Neural cell (in vitro differentiated cells): ENCODE data around the gene CD300A. TPM values are rescaled to one million over a fixed set of nuclear protein-coding genes. Genes with fewer than 3 reads are reported as not detected.
A peak's percentile ranks its signal among the peaks of the same experiment; 100 is the strongest.

Source experiments
- H2AFZ ChIP-seq: fragments of 200-600, 300-800 bp; sonication (generic), shearing (Covaris generic); 2 replicates; pipeline ENCODE4 v1.6.0; 2014; ENCODE audit warnings: low read depth, mild to moderate bottlenecking, antibody characterized with exemption, low read length, moderate library complexity
- H3F3A ChIP-seq: fragments of 200-600 bp; shearing (Covaris generic); 2 replicates; pipeline ENCODE4 v1.6.1; 2016; ENCODE audit warnings: mild to moderate bottlenecking, moderate library complexity, mixed read lengths, antibody characterized with exemption, low read length; ENCODE audit not compliant: insufficient read depth, poor library complexity, severe bottlenecking
- H3K27ac ChIP-seq: fragments of 200-600, 300-800 bp; sonication (generic), shearing (Covaris generic); 2 replicates; pipeline ENCODE4 v1.5.1; 2014; ENCODE audit warnings: mild to moderate bottlenecking, low read length, moderate library complexity
- H3K27me3 ChIP-seq: fragments of 300-800, 200-600 bp; sonication (generic), shearing (Covaris generic); 2 replicates; pipeline ENCODE4 v1.6.0; 2014; ENCODE audit warnings: mild to moderate bottlenecking, low read depth, low read length, moderate library complexity; ENCODE audit not compliant: insufficient read depth
- H3K36me3 ChIP-seq: fragments of 300-800, 200-600 bp; sonication (generic), shearing (Covaris generic); 2 replicates; pipeline ENCODE4 v1.5.1; 2014; ENCODE audit warnings: mild to moderate bottlenecking, antibody characterized with exemption, low read length, moderate library complexity; ENCODE audit not compliant: insufficient read depth
- H3K4me2 ChIP-seq: fragments of 300-800, 200-600 bp; sonication (generic), shearing (Covaris generic); 2 replicates; pipeline ENCODE4 v1.6.0; 2014; ENCODE audit warnings: mild to moderate bottlenecking, low read length
- H3K4me3 ChIP-seq: fragments of 300-800, 200-600 bp; sonication (generic), shearing (Covaris generic); 2 replicates; pipeline ENCODE4 v1.5.1; 2014; ENCODE audit warnings: mild to moderate bottlenecking, low read length, moderate library complexity
- H3K79me2 ChIP-seq: fragments of 200-600 bp; shearing (Covaris generic); replicated peaks from 2 replicates; pipeline ENCODE4 v1.6.0; 2014; ENCODE audit warnings: mild to moderate bottlenecking, low read length, moderate library complexity; ENCODE audit not compliant: insufficient read depth
- H3K9ac ChIP-seq: fragments of 300-800, 200-600 bp; sonication (generic), shearing (Covaris generic); 2 replicates; pipeline ENCODE4 v1.6.1; 2016; ENCODE audit warnings: mild to moderate bottlenecking, low read length, mixed read lengths
- H3K9me2 ChIP-seq: fragments of 200-600 bp; shearing (Covaris generic); 2 replicates; pipeline ENCODE4 v1.6.1; 2016; ENCODE audit warnings: mild to moderate bottlenecking, low read length, mixed read lengths; ENCODE audit not compliant: insufficient read depth
- H3K9me3 ChIP-seq: fragments of 200-600, 300-800 bp; sonication (generic), shearing (Covaris generic); 2 replicates; pipeline ENCODE4 v1.6.1; 2016; ENCODE audit warnings: mild to moderate bottlenecking, mixed run types, low read length, moderate library complexity, mixed read lengths
- H4K20me1 ChIP-seq: fragments of 200-600 bp; shearing (Covaris generic); 2 replicates; pipeline ENCODE4 v1.6.1; 2016; ENCODE audit warnings: mild to moderate bottlenecking, mixed run types; ENCODE audit not compliant: insufficient read depth
- CTCF ChIP-seq: fragments of 450-650 bp; IDR thresholded peaks from 2 replicates; pipeline ENCODE4 v1.5.1; 2014; ENCODE audit warnings: antibody characterized with exemption, mild to moderate bottlenecking, moderate library complexity; ENCODE audit not compliant: poor library complexity, severe bottlenecking
- EP300 ChIP-seq: fragments of 450-650 bp; conservative IDR thresholded peaks from 2 replicates; pipeline ENCODE4 v1.6.1; 2014; ENCODE audit warnings: antibody characterized with exemption, mild to moderate bottlenecking, moderate library complexity; ENCODE audit not compliant: poor library complexity, severe bottlenecking
- EZH2 ChIP-seq: fragments of 200-600, 300-800 bp; shearing (Covaris generic), sonication (generic); IDR thresholded peaks from 2 replicates; pipeline ENCODE4 v1.6.1; 2014; ENCODE audit warnings: antibody characterized with exemption, low read length, borderline replicate concordance, mild to moderate bottlenecking; ENCODE audit not compliant: insufficient read depth, poor library complexity, severe bottlenecking
- MXI1 ChIP-seq: fragments of 450-650 bp; conservative IDR thresholded peaks from 2 replicates; pipeline ENCODE4 v1.6.1; 2014; ENCODE audit warnings: antibody characterized with exemption, mild to moderate bottlenecking; ENCODE audit not compliant: poor library complexity, severe bottlenecking
- POLR2AphosphoS5 ChIP-seq: IDR thresholded peaks from 2 replicates; pipeline ENCODE4 v1.6.1; 2012
- RAD21 ChIP-seq: fragments of 450-650 bp; conservative IDR thresholded peaks from 2 replicates; pipeline ENCODE4 v1.6.1; 2014; ENCODE audit warnings: antibody characterized with exemption, mild to moderate bottlenecking, moderate library complexity
- SMC3 ChIP-seq: fragments of 450-650 bp; conservative IDR thresholded peaks from 2 replicates; pipeline ENCODE4 v1.6.1; 2014; ENCODE audit warnings: antibody characterized with exemption, mild to moderate bottlenecking, moderate library complexity; ENCODE audit not compliant: poor library complexity
- TAF1 ChIP-seq: IDR thresholded peaks from 2 replicates; pipeline ENCODE4 v1.6.1; 2012; ENCODE audit warnings: low read depth
- polyA plus RNA-seq: library from polyadenylated mRNA; depleted of rRNA; stranded (reverse); fragments of >200 nt; gene quantifications from 2 replicates; pipeline ENCODE4 v1.2.3, GENCODE V29; 2014
- TF ChIP-seq, protein P1 (sequence below): IDR thresholded peaks from 2 replicates; pipeline ENCODE4 v1.6.1; 2012; ENCODE audit warnings: borderline replicate concordance

CD300A gene
- polyA plus RNA-seq, 1 donor from 2014 or later, result 0.35 TPM

DNA sequence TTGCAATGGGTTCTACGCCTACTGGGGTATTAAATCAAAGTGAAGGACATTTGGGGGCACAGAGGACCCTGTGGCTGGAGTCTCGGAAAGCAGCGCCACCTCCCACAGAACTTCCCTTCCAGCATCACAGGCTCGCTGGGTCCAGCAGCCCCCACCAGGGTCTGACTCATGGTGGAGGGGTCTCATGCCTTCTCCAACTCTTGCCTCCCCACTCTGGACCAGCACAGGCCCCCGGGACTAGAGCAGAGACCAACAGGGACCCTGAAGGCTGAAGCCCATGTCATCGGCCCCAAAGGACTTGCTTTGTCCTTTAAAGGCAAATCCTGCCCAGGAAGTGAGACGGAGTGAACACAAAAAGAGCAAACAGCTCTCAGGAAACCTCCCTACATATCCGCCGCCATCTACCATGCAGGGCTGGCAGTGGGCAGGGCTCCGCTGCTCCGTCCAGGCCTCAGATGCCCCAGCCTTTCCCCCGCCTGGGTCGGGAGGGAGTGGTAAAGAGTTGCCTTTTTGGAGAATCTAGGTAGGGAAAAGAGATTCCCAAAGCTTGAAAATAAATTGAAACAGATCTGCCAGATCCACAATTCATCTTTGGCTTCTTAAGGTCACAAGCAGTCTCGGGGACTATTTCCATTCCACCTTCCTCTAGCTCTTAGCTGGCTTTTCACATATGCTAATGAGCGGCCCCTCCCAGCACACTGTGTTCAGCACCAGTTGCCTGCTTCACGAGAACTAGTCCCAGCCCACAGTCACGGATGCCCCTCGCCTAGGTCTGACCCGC, 36.6 kb upstream of the CD300A start:
- Histone ChIP-seq H3K79me2 (no peaks in the 10 kb centered on the region), H3F3A (no peaks in the 10 kb centered on the region), H3K4me2 (no peak overlapping the region), H3K36me3 (no peaks in the 10 kb centered on the region), H3K27ac (no peak overlapping the region), H2AFZ (no peak overlapping the region), H3K4me3 (no peak overlapping the region), H3K27me3 (peaks cover 43% of the 10 kb centered on the region), H3K9me3 (no peaks in the 10 kb centered on the region), H4K20me1 (no peaks in the 10 kb centered on the region), H3K9ac (no peak overlapping the region), H3K9me2 (no peaks in the 10 kb centered on the region)
- TF ChIP-seq EZH2, result no peak
- no peak for TF ChIP-seq MXI1
- TF ChIP-seq POLR2AphosphoS5, result no peak
- TF ChIP-seq EP300, result no peak
- no peak for TF ChIP-seq SMC3
- TF ChIP-seq TAF1, result no peak

DNA sequence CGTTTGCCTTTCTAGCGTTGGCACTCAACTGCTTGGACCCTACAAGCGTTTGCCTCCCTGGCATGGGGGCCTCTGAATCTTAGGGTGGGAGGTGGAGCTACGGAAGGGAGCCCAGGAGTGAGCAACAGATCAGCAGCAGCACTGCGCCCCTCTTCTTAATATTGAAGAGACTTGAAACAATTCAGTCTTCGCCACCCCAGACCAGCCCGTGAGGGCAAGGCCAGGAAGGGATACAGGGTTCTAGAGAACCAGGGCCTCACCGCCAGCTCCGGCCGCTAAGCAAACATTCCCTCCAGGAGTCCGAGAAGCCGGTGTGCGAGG, 36.1 kb upstream of the CD300A start:
- H3K9me2 ChIP-seq, result no peaks in the 10 kb centered on the region
- no peak overlapping the region for H3K27ac ChIP-seq
- no peaks in the 10 kb centered on the region for H3K9me3 ChIP-seq
- H4K20me1 ChIP-seq, result no peaks in the 10 kb centered on the region
- no peaks in the 10 kb centered on the region for H3K79me2 ChIP-seq
- H3K4me2 ChIP-seq, result no peak overlapping the region
- no peaks in the 10 kb centered on the region for H3F3A ChIP-seq
- peak overlapping the region; percentile 83 for H3K4me3 ChIP-seq
- H3K36me3 ChIP-seq, result no peaks in the 10 kb centered on the region
- no peak overlapping the region for H2AFZ ChIP-seq
- TF ChIP-seq EZH2 (no peak), TAF1 (no peak), CTCF (no peak), RAD21 (no peak), POLR2AphosphoS5 (no peak), MXI1 (no peak), SMC3 (no peak), EP300 (no peak)
- TF ChIP-seq, protein P1, sequence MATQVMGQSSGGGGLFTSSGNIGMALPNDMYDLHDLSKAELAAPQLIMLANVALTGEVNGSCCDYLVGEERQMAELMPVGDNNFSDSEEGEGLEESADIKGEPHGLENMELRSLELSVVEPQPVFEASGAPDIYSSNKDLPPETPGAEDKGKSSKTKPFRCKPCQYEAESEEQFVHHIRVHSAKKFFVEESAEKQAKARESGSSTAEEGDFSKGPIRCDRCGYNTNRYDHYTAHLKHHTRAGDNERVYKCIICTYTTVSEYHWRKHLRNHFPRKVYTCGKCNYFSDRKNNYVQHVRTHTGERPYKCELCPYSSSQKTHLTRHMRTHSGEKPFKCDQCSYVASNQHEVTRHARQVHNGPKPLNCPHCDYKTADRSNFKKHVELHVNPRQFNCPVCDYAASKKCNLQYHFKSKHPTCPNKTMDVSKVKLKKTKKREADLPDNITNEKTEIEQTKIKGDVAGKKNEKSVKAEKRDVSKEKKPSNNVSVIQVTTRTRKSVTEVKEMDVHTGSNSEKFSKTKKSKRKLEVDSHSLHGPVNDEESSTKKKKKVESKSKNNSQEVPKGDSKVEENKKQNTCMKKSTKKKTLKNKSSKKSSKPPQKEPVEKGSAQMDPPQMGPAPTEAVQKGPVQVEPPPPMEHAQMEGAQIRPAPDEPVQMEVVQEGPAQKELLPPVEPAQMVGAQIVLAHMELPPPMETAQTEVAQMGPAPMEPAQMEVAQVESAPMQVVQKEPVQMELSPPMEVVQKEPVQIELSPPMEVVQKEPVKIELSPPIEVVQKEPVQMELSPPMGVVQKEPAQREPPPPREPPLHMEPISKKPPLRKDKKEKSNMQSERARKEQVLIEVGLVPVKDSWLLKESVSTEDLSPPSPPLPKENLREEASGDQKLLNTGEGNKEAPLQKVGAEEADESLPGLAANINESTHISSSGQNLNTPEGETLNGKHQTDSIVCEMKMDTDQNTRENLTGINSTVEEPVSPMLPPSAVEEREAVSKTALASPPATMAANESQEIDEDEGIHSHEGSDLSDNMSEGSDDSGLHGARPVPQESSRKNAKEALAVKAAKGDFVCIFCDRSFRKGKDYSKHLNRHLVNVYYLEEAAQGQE, result no peak
- peaks cover 43% of the 10 kb centered on the region for H3K27me3 ChIP-seq
- no peak overlapping the region for H3K9ac ChIP-seq
